GM11168 (cell line): Measurements from ENCODE around the gene PLIN4.

Source experiments
- in situ Hi-C: fragments of 300-500 bp; cut with MboI; formaldehyde crosslinking; loops from one replicate; pipeline ENCODE4 v1.12.0; 2022; ENCODE audit warnings: low sequenced_read_pairs; ENCODE audit not compliant: unreplicated experiment

The PLIN4 gene

DNA sequence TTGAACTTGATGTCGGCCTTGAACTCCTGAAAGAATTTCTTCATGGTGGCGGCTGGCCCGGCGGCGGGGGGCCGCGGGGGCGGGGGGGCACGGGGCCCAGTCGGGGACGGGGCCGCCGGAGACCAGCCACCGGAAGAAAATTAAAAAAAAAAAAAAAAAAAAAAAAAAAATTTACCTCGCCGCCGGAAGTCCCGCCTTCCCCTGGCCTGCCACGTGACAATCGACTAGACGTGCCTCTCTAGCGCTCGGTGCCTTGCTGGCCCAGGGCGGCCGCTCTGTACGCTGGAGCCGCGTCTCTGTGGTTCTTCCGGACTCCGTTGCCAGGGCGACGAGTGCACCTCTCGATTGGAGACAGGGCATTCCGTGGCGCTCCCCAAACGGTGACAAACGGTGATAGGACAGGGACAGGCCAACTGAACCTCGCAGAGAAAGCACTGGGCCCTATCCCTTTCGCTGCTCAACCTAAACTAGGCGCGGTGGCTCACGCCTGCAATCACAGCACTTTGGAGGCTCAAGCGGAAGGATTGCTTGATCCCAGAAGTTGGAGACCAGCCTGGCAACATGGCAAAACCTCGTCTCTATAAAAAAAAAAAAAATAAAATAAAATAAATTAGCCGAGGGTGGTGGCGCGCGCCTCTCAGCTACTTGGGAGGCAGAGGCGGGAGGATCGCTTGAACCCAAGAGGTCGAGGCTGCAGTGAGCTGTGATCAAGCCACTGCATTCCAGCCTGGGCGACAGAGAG, 60.5 kb downstream of the PLIN4 start, which contains the start of gene UBXN6:
Gene UBXN6, minus strand, starts transcription at position 141 of the 742 bp plus-strand sequence. Its CDS starts 97 bp downstream, at position 44.
- in situ Hi-C loops = no loop called here

GRCh38 chr19:4456843-4457653, 61.2 kb downstream of the PLIN4 start:
- in situ Hi-C loops = no loop called here

GRCh38 chr19:4456476-4456842, 61.8 kb downstream of the PLIN4 start:
- in situ Hi-C loops = no loop called here

GRCh38 chr19:4455719-4456475, 62.4 kb downstream of the PLIN4 start:
- in situ Hi-C loops = no loop called here

DNA sequence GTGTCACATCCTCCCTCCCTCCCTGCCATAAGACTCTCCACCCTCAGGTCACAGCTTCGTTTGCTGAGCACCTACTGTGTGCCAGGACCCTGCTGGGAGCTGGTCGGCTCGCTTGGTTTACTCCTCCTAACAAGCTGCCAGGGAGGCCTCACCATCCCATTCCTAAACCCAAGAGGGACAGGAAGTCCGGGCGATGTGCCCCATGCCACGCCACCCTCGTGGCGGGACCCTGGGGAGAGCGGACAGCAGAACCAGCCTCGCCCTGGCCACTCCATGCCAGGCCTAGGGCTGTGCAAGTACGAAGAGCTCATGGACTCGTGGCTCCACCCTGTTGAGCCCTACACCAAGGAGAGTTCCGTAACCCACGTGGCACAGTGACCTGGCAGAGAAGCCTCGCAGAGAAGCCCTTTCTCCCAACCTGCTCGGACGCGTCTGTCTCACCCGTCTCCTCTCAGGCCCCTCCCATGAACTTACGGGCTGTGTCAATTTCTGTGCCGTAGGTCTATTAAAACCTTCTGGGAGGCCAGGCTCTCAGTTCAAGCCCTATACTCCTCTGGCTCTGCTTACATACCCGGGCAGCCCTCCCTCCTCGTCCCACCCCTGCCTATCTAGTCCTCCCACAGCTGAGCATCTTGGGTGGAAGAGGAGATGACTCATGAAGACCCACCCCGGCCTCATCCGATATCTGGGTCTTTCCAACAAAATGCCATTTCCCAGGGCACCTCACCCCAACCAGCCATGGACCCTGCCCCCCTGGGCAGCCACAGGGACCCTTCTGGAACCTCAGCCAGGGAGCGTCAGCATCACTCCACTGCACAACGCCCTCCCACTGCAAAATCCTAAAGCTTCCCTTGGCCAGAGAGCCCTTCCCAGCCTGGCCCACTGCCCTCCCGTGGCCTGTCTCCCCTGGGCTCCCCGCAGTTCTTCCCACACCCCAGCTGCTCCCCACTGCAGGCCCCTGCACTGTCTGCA, 63.3 kb downstream of the PLIN4 start:
- in situ Hi-C loops = no loop called here

- in situ Hi-C loops = no loop called here
Measured at GRCh38 chr19:4453232-4454179, 64.8 kb downstream of the PLIN4 start.

- in situ Hi-C loops = no loop called here
Measured at GRCh38 chr19:4452230-4452990, 65.9 kb downstream of the PLIN4 start.
